SK-N-SH treated with all-trans-retinoic acid at 6 μM for 48 hours (cell line): ENCODE data around the gene GPHA2.

Experiments
- CSRNP3 ChIP-seq: fragments of 250-450 bp; sonication (Bioruptor Pico); IDR thresholded peaks from 2 replicates; pipeline ENCODE4 v1.5.1; 2021; ENCODE audit warnings: mild to moderate bottlenecking, moderate library complexity
- ISL1 ChIP-seq: fragments of 250-450 bp; sonication (Bioruptor Pico); IDR thresholded peaks from 2 replicates; pipeline ENCODE4 v2.1.2; 2022; ENCODE audit warnings: mild to moderate bottlenecking, moderate library complexity
- PATZ1 ChIP-seq: fragments of 250-450 bp; sonication (Bioruptor Pico); IDR thresholded peaks from 2 replicates; pipeline ENCODE4 v1.8.0; 2020; ENCODE audit warnings: mild to moderate bottlenecking, moderate library complexity, borderline replicate concordance
- POU6F1 ChIP-seq: fragments of 250-450 bp; sonication (Bioruptor Pico); IDR thresholded peaks from 2 replicates; pipeline ENCODE4 v1.8.0; 2021; ENCODE audit warnings: low read depth, mild to moderate bottlenecking, moderate library complexity, borderline replicate concordance
- PPARA ChIP-seq: fragments of 250-450 bp; sonication (Bioruptor Pico); IDR thresholded peaks from 2 replicates; pipeline ENCODE4 v1.5.0; 2020; ENCODE audit warnings: mild to moderate bottlenecking, borderline replicate concordance
- RARB ChIP-seq: fragments of 250-450 bp; sonication (Bioruptor Pico); IDR thresholded peaks from 2 replicates; pipeline ENCODE4 v1.8.0; 2021; ENCODE audit warnings: mild to moderate bottlenecking, moderate library complexity
- TSHZ2 ChIP-seq: fragments of 250-450 bp; sonication (Bioruptor Pico); IDR thresholded peaks from 2 replicates; pipeline ENCODE4 v1.5.0; 2020; ENCODE audit warnings: mild to moderate bottlenecking, moderate library complexity
- ZC3H10 ChIP-seq: fragments of 250-450 bp; sonication (Bioruptor Pico); IDR thresholded peaks from 2 replicates; pipeline ENCODE4 v1.5.1; 2021; ENCODE audit warnings: mild to moderate bottlenecking, moderate library complexity
- ZFP3 ChIP-seq: fragments of 250-450 bp; sonication (Bioruptor Pico); IDR thresholded peaks from 2 replicates; pipeline ENCODE4 v1.5.0; 2020; ENCODE audit warnings: mild to moderate bottlenecking, moderate library complexity
- ZNF565 ChIP-seq: fragments of 450-650 bp; formaldehyde crosslinking; conservative IDR thresholded peaks from 2 replicates; pipeline ENCODE4 v1.5.0; 2020; ENCODE audit warnings: low read depth, mild to moderate bottlenecking, moderate library complexity
- ZNF70 ChIP-seq: fragments of 450-650 bp; formaldehyde crosslinking; IDR thresholded peaks from 2 replicates; pipeline ENCODE4 v1.5.0; 2020; ENCODE audit warnings: mild to moderate bottlenecking, moderate library complexity
- ZNF8 ChIP-seq: fragments of 450-650 bp; formaldehyde crosslinking; IDR thresholded peaks from 2 replicates; pipeline ENCODE4 v1.5.0; 2020; ENCODE audit warnings: mild to moderate bottlenecking, moderate library complexity

GRCh38 chr11:64925536-64926436 lies 9.9 kb downstream of the GPHA2 start:
- TF ChIP-seq ZFP3 (CRISPR knock-in tag) = no peak
- no peak for TF ChIP-seq ZNF8 (CRISPR knock-in tag)
- TF ChIP-seq TSHZ2 (CRISPR knock-in tag) = no peak
- TF ChIP-seq POU6F1 (CRISPR knock-in tag) = no peak
- no peak for TF ChIP-seq ISL1
- TF ChIP-seq RARB = no peak
- no peak for TF ChIP-seq PATZ1 (CRISPR knock-in tag)
- no peak for TF ChIP-seq ZNF565 (CRISPR knock-in tag)
- no peak for TF ChIP-seq CSRNP3 (CRISPR knock-in tag)
- TF ChIP-seq ZC3H10 = no peak
- TF ChIP-seq ZNF70 (CRISPR knock-in tag) = no peak
- TF ChIP-seq PPARA (CRISPR knock-in tag) = no peak
